IMR-90 (cell line): ENCODE measurements around the gene DBX1. TPM values are rescaled to one million over a fixed set of nuclear protein-coding genes. Genes with fewer than 3 reads are reported as not detected.

ENCODE experiments used
- ATAC-seq: fragments of 200-7000 bp; cut with Tn5 transposase; 2 replicates; pipeline ENCODE4 v1.9.1; 2020; ENCODE audit warnings: low read depth, mild to moderate bottlenecking, moderate library complexity
- BruUV-seq: library from RNA; stranded (reverse); fragments of 400-500 nt; replicated peaks from 2 replicates; lab custom pipeline; 2021; lab: Mats Ljungman, UMichigan
- CTCF ChIA-PET: fragments of 300-600 bp; formaldehyde crosslinking; extraction: SDS; loops from one replicate; lab custom pipeline; 2021; ENCODE audit warnings: antibody characterized with exemption; lab: Yijun Ruan, JAX
- POLR2A ChIA-PET: fragments of 300-600 bp; sonication (Branson Sonifier 250); formaldehyde crosslinking; loops from one replicate; lab custom pipeline; 2022; ENCODE audit warnings: antibody characterized with exemption; ENCODE audit not compliant: unreplicated experiment; lab: Charles Lee
- DNase-seq: peaks from one replicate; pipeline ENCODE4 v3.0.0; 2013
- H2AFZ ChIP-seq: replicated peaks from 2 replicates; pipeline ENCODE3; 2013; ENCODE audit warnings: low read length, mild to moderate bottlenecking; ENCODE audit not compliant: poor library complexity
- H2AK5ac ChIP-seq: 2 replicates; pipeline ENCODE4 v1.6.1; 2013; ENCODE audit warnings: low read depth, low read length, inconsistent platforms
- H2AK9ac ChIP-seq: replicated peaks from 2 replicates; pipeline ENCODE3; 2013; ENCODE audit warnings: mild to moderate bottlenecking, low read depth, low read length, moderate library complexity; ENCODE audit not compliant: poor library complexity
- H2BK120ac ChIP-seq: 2 replicates; pipeline ENCODE4 v1.6.1; 2013; ENCODE audit warnings: low read depth, low read length, inconsistent platforms
- H2BK15ac ChIP-seq: 3 replicates; pipeline ENCODE4 v1.6.1; 2013; ENCODE audit warnings: low read depth, low read length, inconsistent platforms
- H2BK20ac ChIP-seq: 2 replicates; pipeline ENCODE4 v1.6.1; 2013; ENCODE audit warnings: low read depth, mild to moderate bottlenecking, inconsistent platforms, low read length, moderate library complexity
- H2BK5ac ChIP-seq: 2 replicates; pipeline ENCODE4 v1.6.1; 2013; ENCODE audit warnings: mild to moderate bottlenecking, low read depth, low read length, inconsistent platforms; ENCODE audit not compliant: poor library complexity, severe bottlenecking
- H3K14ac ChIP-seq: replicated peaks from 2 replicates; pipeline ENCODE4 v1.6.1; 2013; ENCODE audit warnings: low read depth, low read length, inconsistent platforms
- H3K18ac ChIP-seq: 2 replicates; pipeline ENCODE4 v1.6.1; 2013; ENCODE audit warnings: low read depth, low read length, control low read depth
- H3K23ac ChIP-seq: 2 replicates; pipeline ENCODE4 v1.6.1; 2013; ENCODE audit warnings: low read depth, low read length, inconsistent platforms
- H3K27ac ChIP-seq: 2 replicates; pipeline ENCODE4 v1.5.1; 2013; ENCODE audit warnings: mild to moderate bottlenecking, control low read depth, low read length; ENCODE audit not compliant: insufficient read depth
- H3K27me3 ChIP-seq: 2 replicates; pipeline ENCODE4 v1.6.1; 2013; ENCODE audit warnings: low read length; ENCODE audit not compliant: control insufficient read depth, insufficient read depth
- H3K36me3 ChIP-seq: 2 replicates; pipeline ENCODE4 v1.6.1; 2013; ENCODE audit warnings: low read length, mixed read lengths; ENCODE audit not compliant: control insufficient read depth, insufficient read depth
- H3K4ac ChIP-seq: 2 replicates; pipeline ENCODE4 v1.6.1; 2013; ENCODE audit warnings: low read depth, low read length, inconsistent platforms
- H3K4me1 ChIP-seq: 2 replicates; pipeline ENCODE4 v1.6.1; 2013; ENCODE audit warnings: low read length, mixed read lengths; ENCODE audit not compliant: control insufficient read depth, insufficient read depth
- H3K4me2 ChIP-seq: 2 replicates; pipeline ENCODE4 v1.6.1; 2013; ENCODE audit warnings: low read depth, mild to moderate bottlenecking, control low read depth, low read length, moderate library complexity
- H3K4me3 ChIP-seq: 2 replicates; pipeline ENCODE4 v1.5.1; 2013; ENCODE audit warnings: low read depth, mild to moderate bottlenecking, control low read depth, low read length, moderate library complexity; ENCODE audit not compliant: insufficient read depth
- H3K56ac ChIP-seq: 2 replicates; pipeline ENCODE4 v1.6.1; 2013; ENCODE audit warnings: low read length, inconsistent platforms; ENCODE audit not compliant: insufficient read depth; ENCODE audit errors: extremely low read depth
- H3K79me1 ChIP-seq, 2 experiments: 2 replicates each; pipeline ENCODE4 v1.6.1; 2013; ENCODE audit warnings: low read length in 2 of 2, inconsistent platforms in 1 of 2, low read depth in 1 of 2
- H3K9ac ChIP-seq: 2 replicates; pipeline ENCODE4 v1.6.1; 2013; ENCODE audit warnings: low read depth, low read length, control low read depth
- H3K9me1 ChIP-seq: 2 replicates; pipeline ENCODE4 v1.6.1; 2013; ENCODE audit warnings: low read length, inconsistent platforms; ENCODE audit not compliant: insufficient read depth
- H3K9me3 ChIP-seq: 2 replicates; pipeline ENCODE4 v1.6.1; 2013; ENCODE audit warnings: low read length; ENCODE audit not compliant: control insufficient read depth, insufficient read depth
- H4K20me1 ChIP-seq: 2 replicates; pipeline ENCODE4 v1.6.1; 2013; ENCODE audit warnings: low read length, inconsistent platforms; ENCODE audit not compliant: insufficient read depth
- H4K5ac ChIP-seq: 2 replicates; pipeline ENCODE4 v1.6.1; 2013; ENCODE audit warnings: mild to moderate bottlenecking, low read depth, low read length, control low read depth
- H4K8ac ChIP-seq, 2 experiments: 2 replicates each; pipeline ENCODE4 v1.6.1; 2013; ENCODE audit warnings: low read depth in 2 of 2, low read length in 2 of 2, control low read depth in 1 of 2, inconsistent platforms in 1 of 2
- H4K91ac ChIP-seq: 2 replicates; pipeline ENCODE4 v1.6.1; 2013; ENCODE audit warnings: low read depth, low read length, inconsistent platforms; ENCODE audit not compliant: insufficient read depth
- CEBPB ChIP-seq: IDR thresholded peaks from 2 replicates; pipeline ENCODE4 v1.6.1; 2012; ENCODE audit warnings: low read depth, low read length, improper control_type of control experiment
- ELK1 ChIP-seq: fragments of 150-350 bp; IDR thresholded peaks from 2 replicates; pipeline ENCODE4 v1.6.1; 2016; ENCODE audit warnings: low read depth, mild to moderate bottlenecking, low read length, moderate library complexity, borderline replicate concordance
- SMC3 ChIP-seq: fragments of 150-350 bp; IDR thresholded peaks from 2 replicates; pipeline ENCODE4 v1.6.1; 2016; ENCODE audit warnings: low read depth, mild to moderate bottlenecking, antibody characterized with exemption, low read length, moderate library complexity
- WGBS, 2 experiments: methylation state at CpG; one replicate each; pipeline versions ENCODE4 v1.1.5 to v1.1.7; 2013; ENCODE audit warnings: missing lambda C conversion rate in 2 of 2; ENCODE audit not compliant: insufficient read length in 1 of 2; ENCODE audit errors: extremely low coverage in 2 of 2; 5-methylcytosine and 5-hydroxymethylcytosine counted together
- dilution Hi-C: fragments of 300-500 bp; cut with HindIII; formaldehyde crosslinking; loops from one replicate; pipeline ENCODE4 v1.14.3; 2018; ENCODE audit warnings: low sequenced_read_pairs; ENCODE audit not compliant: unreplicated experiment
- in situ Hi-C: fragments of 300-500 bp; cut with MboI; formaldehyde crosslinking; loops from 3 replicates; pipeline ENCODE4 v1.14.3; 2019; ENCODE audit warnings: low sequenced_read_pairs, inconsistent platforms, mixed read lengths
- intact Hi-C: fragments of 100-400 bp; cut with micrococcal nuclease; formaldehyde crosslinking; loops from 2 replicates; pipeline ENCODE4 v1.10.0; 2022
- polyA plus RNA-seq, 3 experiments: library from polyadenylated mRNA; depleted of rRNA; stranded (reverse); fragments of >200 nt; gene quantifications; 2 replicates each; pipeline ENCODE4 v1.2.3, GENCODE V29; 2012; ENCODE audit warnings: low replicate concordance in 1 of 3
- total RNA-seq: library from RNA; depleted of rRNA; stranded (reverse); fragments of >200 nt; gene quantifications from 2 replicates; pipeline ENCODE4 v1.2.3, GENCODE V29; 2012

The DBX1 gene
- total and polyA plus RNA-seq, 2 of the 4 experiments (the other 2 are of a cell fraction), result not detected

- H3K9ac ChIP-seq, result no peak overlapping the region
- no peak overlapping the region for H3K4me2 ChIP-seq
- 100% methylated on average over 1 of the region's 8 CpGs; no CpG with 5 or more reads in 1 of the 2 experiments for WGBS, 2 experiments
- H3K23ac ChIP-seq, result no peak overlapping the region
- no peaks in the 10 kb centered on the region; the same call in 1 of the 2 replicates for H3K9me1 ChIP-seq
- no peak overlapping the region for H4K91ac ChIP-seq
- no peak overlapping the region for H3K56ac ChIP-seq
- H2BK5ac ChIP-seq, result no peak overlapping the region
- H3K4me1 ChIP-seq, result no peaks in the 10 kb centered on the region
- no peaks in the 10 kb centered on the region for H3K9me3 ChIP-seq
- dilution Hi-C loops (no loop called here), in situ Hi-C loops (loop anchor here (5.0 to 25.0 kb wide), 4 partner anchors 179 to 814 kb away; no protein-coding TSS in a partner anchor), intact Hi-C loops (no loop called here)
- H2BK20ac ChIP-seq, result no peak overlapping the region
- no peak overlapping the region for H2BK15ac ChIP-seq
- no peak for DNase-seq
- H4K20me1 ChIP-seq, result no peaks in the 10 kb centered on the region
- no peak overlapping the region for H3K18ac ChIP-seq
- ChIA-PET POLR2A (interaction anchor here (0.6 kb wide), 1 partner anchor 231 kb away, joined by 3 read pairs; no protein-coding TSS in a partner anchor), CTCF (interaction anchor here (0.6 to 2.0 kb wide), 4 partner anchors 22 to 468 kb away, joined by 3 to 6 read pairs (median 4); no protein-coding TSS in a partner anchor)
- no peaks in the 10 kb centered on the region; the same call in 1 of the 2 replicates for H3K27me3 ChIP-seq
- H2AK5ac ChIP-seq, result no peak overlapping the region
- no peak overlapping the region for H3K4me3 ChIP-seq
- no peak overlapping the region for H3K27ac ChIP-seq
- H3K79me1 ChIP-seq, result no peaks in the 10 kb centered on the region
- H3K4ac ChIP-seq, result no peak overlapping the region
- no peak overlapping the region for H2AFZ ChIP-seq
- TF ChIP-seq ELK1, result no peak
- TF ChIP-seq CEBPB, result no peak
- TF ChIP-seq SMC3, result no peak
- no peaks in the 10 kb centered on the region for H3K36me3 ChIP-seq
- no peak overlapping the region for H3K14ac ChIP-seq
- no TSS peak for BruUV-seq
- H4K8ac ChIP-seq, result no peak overlapping the region
- H4K5ac ChIP-seq, result no peak overlapping the region
- H2BK120ac ChIP-seq, result no peak overlapping the region
- ATAC-seq, result no peak
- no peak overlapping the region for H2AK9ac ChIP-seq
Measured at GRCh38 chr11:20126724-20127123, 33.6 kb downstream of the DBX1 start.
